Fibroblast of lung (primary cell): ENCODE results near the gene CATSPERZ.

Source experiments
- EZH2 ChIP-seq: IDR thresholded peaks from 2 replicates; pipeline ENCODE4 v1.5.1; 2012; ENCODE audit warnings: low read length, control low read depth, mild to moderate bottlenecking; ENCODE audit errors: missing control alignments
- TF ChIP-seq, protein P1 (sequence below), 2 donors: IDR thresholded peaks in 1 of 2; conservative IDR thresholded peaks in 1 of 2; 1 replicate in 1 of 2; 2 replicates in 1 of 2; pipeline ENCODE4 v1.5.1; 2011 to 2012; ENCODE audit warnings: low read length in 2 of 2, control low read depth in 1 of 2, inconsistent platforms in 1 of 2, low read depth in 1 of 2, mild to moderate bottlenecking in 1 of 2

DNA sequence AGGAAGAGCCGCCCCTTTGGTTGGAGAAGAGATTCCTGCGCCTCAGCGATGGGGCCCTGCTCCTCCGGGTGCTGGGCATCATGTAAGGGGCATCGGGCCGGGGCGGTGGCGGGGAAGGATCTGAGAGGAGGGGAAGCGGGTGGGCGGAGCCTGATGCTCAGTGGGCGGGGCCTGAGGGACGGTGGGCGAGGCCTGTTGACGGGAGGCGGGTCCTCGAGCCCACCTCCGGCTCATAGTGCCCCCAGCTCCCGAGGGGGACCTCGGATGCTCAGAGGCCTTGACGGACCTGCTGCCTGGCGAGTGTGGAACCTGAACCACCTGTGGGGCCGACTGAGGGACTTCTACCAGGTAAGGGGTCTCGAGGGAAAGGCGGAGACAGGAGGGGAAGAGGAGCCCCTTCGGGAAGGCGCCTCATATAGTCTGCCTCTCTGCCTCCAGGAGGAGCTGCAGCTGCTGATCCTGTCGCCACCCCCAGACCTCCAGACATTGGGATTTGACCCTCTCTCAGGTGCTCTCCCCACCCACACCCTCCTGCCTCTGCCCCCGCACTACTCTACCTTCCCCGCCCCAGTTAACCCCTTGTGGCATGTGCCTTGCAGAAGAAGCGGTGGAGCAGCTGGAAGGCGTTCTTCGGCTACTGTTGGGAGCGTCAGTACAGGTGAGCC, 40.6 kb downstream of the CATSPERZ start:
- TF ChIP-seq, protein P1, sequence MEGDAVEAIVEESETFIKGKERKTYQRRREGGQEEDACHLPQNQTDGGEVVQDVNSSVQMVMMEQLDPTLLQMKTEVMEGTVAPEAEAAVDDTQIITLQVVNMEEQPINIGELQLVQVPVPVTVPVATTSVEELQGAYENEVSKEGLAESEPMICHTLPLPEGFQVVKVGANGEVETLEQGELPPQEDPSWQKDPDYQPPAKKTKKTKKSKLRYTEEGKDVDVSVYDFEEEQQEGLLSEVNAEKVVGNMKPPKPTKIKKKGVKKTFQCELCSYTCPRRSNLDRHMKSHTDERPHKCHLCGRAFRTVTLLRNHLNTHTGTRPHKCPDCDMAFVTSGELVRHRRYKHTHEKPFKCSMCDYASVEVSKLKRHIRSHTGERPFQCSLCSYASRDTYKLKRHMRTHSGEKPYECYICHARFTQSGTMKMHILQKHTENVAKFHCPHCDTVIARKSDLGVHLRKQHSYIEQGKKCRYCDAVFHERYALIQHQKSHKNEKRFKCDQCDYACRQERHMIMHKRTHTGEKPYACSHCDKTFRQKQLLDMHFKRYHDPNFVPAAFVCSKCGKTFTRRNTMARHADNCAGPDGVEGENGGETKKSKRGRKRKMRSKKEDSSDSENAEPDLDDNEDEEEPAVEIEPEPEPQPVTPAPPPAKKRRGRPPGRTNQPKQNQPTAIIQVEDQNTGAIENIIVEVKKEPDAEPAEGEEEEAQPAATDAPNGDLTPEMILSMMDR (conservative IDR thresholded peaks at IDR 0.05 in 1 of 2, IDR thresholded peaks at IDR 0.05 in 1 of 2; ENCODE audit: low read depth in 1 of 2, low read length in 2 of 2): no peak
- no peak for TF ChIP-seq EZH2
